HepG2 (cell line): ENCODE data around the gene SC5D. TPM values are rescaled to one million over a fixed set of nuclear protein-coding genes. Genes with fewer than 3 reads are reported as not detected.

Experiments
- ATAC-seq: fragments of 200-7000 bp; cut with Tn5 transposase; 3 replicates; pipeline ENCODE4 v1.9.1; 2020; ENCODE audit warnings: mild to moderate bottlenecking, moderate library complexity
- BruUV-seq: library from RNA; stranded (reverse); fragments of 400-500 nt; replicated peaks from 2 replicates; lab custom pipeline; 2021; lab: Mats Ljungman, UMichigan
- CTCF ChIA-PET: fragments of 300-600 bp; formaldehyde crosslinking; extraction: SDS; loops from one replicate; lab custom pipeline; 2021; ENCODE audit warnings: low total read pairs, inconsistent platforms, low intra/inter-chr PET ratio; lab: Yijun Ruan, JAX
- POLR2A ChIA-PET: fragments of 350-600 bp; sonication (Branson Sonifier 250); formaldehyde crosslinking; loops from one replicate; lab custom pipeline; 2020; ENCODE audit warnings: antibody characterized with exemption, inconsistent platforms; lab: Yijun Ruan, JAX
- DNase-seq: peaks from one replicate; pipeline ENCODE4 v3.0.0-alpha.2; 2015; ENCODE audit warnings: low spot score
- FAIRE-seq: peaks from 3 replicates; lab custom pipeline; 2011; peaks lifted over from hg19 to GRCh38; lab: Jason Lieb, UNC
- H2AFZ ChIP-seq: one replicate; pipeline ENCODE4 v1.6.1; 2011; ENCODE audit warnings: low read length, inconsistent platforms
- H3K27ac ChIP-seq: fragments of 300-600 bp; 3 replicates; pipeline ENCODE4 v1.8.0; 2011; ENCODE audit warnings: mixed run types, mild to moderate bottlenecking, mixed read lengths, low read length, inconsistent platforms; ENCODE audit not compliant: insufficient read depth; ENCODE audit errors: extremely low read length
- H3K27me3 ChIP-seq, 2 experiments: fragments of 200-600 bp in 1 of 2; 2 replicates in 1 of 2; 3 replicates in 1 of 2; pipeline versions ENCODE4 v1.6.0 to v1.8.0; 2011; ENCODE audit warnings: low read length in 2 of 2, mild to moderate bottlenecking in 2 of 2, moderate library complexity in 2 of 2, inconsistent platforms in 1 of 2; ENCODE audit not compliant: insufficient read depth in 2 of 2, control insufficient read depth in 1 of 2
- H3K36me3 ChIP-seq, 2 experiments: fragments of 200-600 bp in 1 of 2; replicated peaks in 1 of 2; 2 replicates in 1 of 2; 3 replicates in 1 of 2; pipeline versions ENCODE4 v1.5.1 to v1.8.0; 2011; ENCODE audit warnings: low read length in 2 of 2, inconsistent platforms in 1 of 2; ENCODE audit not compliant: insufficient read depth in 2 of 2, control insufficient read depth in 1 of 2
- H3K4me1 ChIP-seq: 2 replicates; pipeline ENCODE4 v1.5.1; 2012; ENCODE audit warnings: low read length, inconsistent platforms; ENCODE audit not compliant: insufficient read depth
- H3K4me2 ChIP-seq: 2 replicates; pipeline ENCODE4 v1.6.0; 2011; ENCODE audit warnings: low read depth, low read length, inconsistent platforms
- H3K4me3 ChIP-seq, 3 experiments: fragments of 200-600 bp in 1 of 3; sonication (generic), shearing (Covaris generic) in 1 of 3; replicated peaks in 1 of 3; 2 replicates each; pipeline ENCODE4 v1.5.1; 2011 to 2016; ENCODE audit warnings: low read length in 3 of 3, inconsistent platforms in 2 of 3, low read depth in 2 of 3, mild to moderate bottlenecking in 2 of 3, control low read depth in 1 of 3, mixed read lengths in 1 of 3; ENCODE audit not compliant: insufficient read depth in 1 of 3
- H3K79me2 ChIP-seq: one replicate; pipeline ENCODE4 v1.6.1; 2011; ENCODE audit warnings: low read length, inconsistent platforms; ENCODE audit not compliant: insufficient read depth
- H3K9ac ChIP-seq: 2 replicates; pipeline ENCODE4 v1.6.0; 2011; ENCODE audit warnings: mild to moderate bottlenecking, low read depth, low read length, inconsistent platforms; ENCODE audit not compliant: insufficient read depth
- H3K9me3 ChIP-seq: 2 replicates; pipeline ENCODE4 v1.5.1; 2012; ENCODE audit warnings: mild to moderate bottlenecking, low read length
- H4K20me1 ChIP-seq: 2 replicates; pipeline ENCODE4 v1.6.0; 2011; ENCODE audit warnings: inconsistent platforms, mild to moderate bottlenecking, low read length, moderate library complexity; ENCODE audit not compliant: insufficient read depth
- CENPX ChIP-seq: sonication (generic); formaldehyde crosslinking; IDR thresholded peaks from 2 replicates; pipeline ENCODE4 v1.9.0; 2021; ENCODE audit warnings: mild to moderate bottlenecking, missing genetic modification reagents, moderate library complexity
- EED ChIP-seq: sonication (generic); formaldehyde crosslinking; IDR thresholded peaks from 2 replicates; pipeline ENCODE4 v1.5.0; 2020; ENCODE audit warnings: mild to moderate bottlenecking, missing genetic modification reagents
- SALL1 ChIP-seq: sonication (generic); formaldehyde crosslinking; IDR thresholded peaks from 2 replicates; pipeline ENCODE4 v1.8.0; 2022; ENCODE audit warnings: mild to moderate bottlenecking, missing genetic modification reagents
- ZNF280D ChIP-seq: sonication (generic); formaldehyde crosslinking; IDR thresholded peaks from 2 replicates; pipeline ENCODE4 v1.5.1; 2020; ENCODE audit warnings: mild to moderate bottlenecking, missing genetic modification reagents
- ZNF670 ChIP-seq: sonication (generic); formaldehyde crosslinking; IDR thresholded peaks from 2 replicates; pipeline ENCODE4 v1.8.0; 2022; ENCODE audit warnings: mild to moderate bottlenecking, missing genetic modification reagents, borderline replicate concordance
- WGBS: methylation state at CpG from one replicate; pipeline ENCODE4 v1.1.6; 2017; ENCODE audit warnings: low lambda C conversion rate; 5-methylcytosine and 5-hydroxymethylcytosine counted together
- in situ Hi-C: cut with HindIII; loops from 2 replicates; pipeline ENCODE4 v1.10.0; 2017; ENCODE audit warnings: low pct_unique_long_range_greater_than_20kb; ENCODE audit not compliant: extremely low pct_ligation_motif_present
- intact Hi-C: fragments of 100-400 bp; cut with micrococcal nuclease; formaldehyde crosslinking; loops from one replicate; pipeline ENCODE4 v1.10.0; 2022; ENCODE audit not compliant: unreplicated experiment
- polyA plus RNA-seq, 8 experiments: library from polyadenylated mRNA; depleted of rRNA in 3 of 8; stranded (reverse) in 7 of 8; unstranded in 1 of 8; fragments of >200 nt; fragmentation: Illumina TruSeq in 4 of 8; extraction: Trizol in 4 of 8; gene quantifications; 2 replicates each; pipeline versions ENCODE4 v1.2.1 to v1.2.3, GENCODE V29; 2011 to 2016; ENCODE audit warnings: low read depth in 4 of 8, missing spikeins in 1 of 8, mixed read lengths in 1 of 8; ENCODE audit not compliant: insufficient read depth in 1 of 8
- total RNA-seq, 5 experiments: library from RNA; depleted of rRNA; stranded (reverse); fragments of >200 nt; fragmentation: Illumina TruSeq; extraction: Trizol; gene quantifications; 2 replicates each; pipeline ENCODE4 v1.2.3, GENCODE V29; 2016; ENCODE audit warnings: low read depth in 1 of 5

Gene SC5D
- total and polyA plus RNA-seq, 2 of the 13 experiments (the other 11 are each of a cell fraction or from before 2014, with no cell fraction given): 84.4 to 155 TPM

- H3K36me3 ChIP-seq: no peaks in the 10 kb centered on the region
- in situ Hi-C loops: no loop called here
- ChIA-PET CTCF (no interaction called here), POLR2A (no interaction called here)
- H3K27me3 ChIP-seq: no peaks in the 10 kb centered on the region
- no peak overlapping the region for H3K4me2 ChIP-seq
- FAIRE-seq: no peak
- H4K20me1 ChIP-seq: no peaks in the 10 kb centered on the region
- no peaks in the 10 kb centered on the region for H3K79me2 ChIP-seq
- DNase-seq: no peak
- BruUV-seq: no TSS peak
- peak; percentile 67 for ATAC-seq
- no peaks in the 10 kb centered on the region for H3K9me3 ChIP-seq
- no peak overlapping the region for H2AFZ ChIP-seq
- TF ChIP-seq EED (no peak), CENPX (CRISPR knock-in tag) (no peak), ZNF280D (no peak), SALL1 (CRISPR knock-in tag) (no peak), ZNF670 (no peak)
- 56% methylated on average over 16 of the region's 16 CpGs for WGBS
- no peak overlapping the region for H3K9ac ChIP-seq
- H3K27ac ChIP-seq: no peak overlapping the region
- peaks cover 13% of the 10 kb centered on the region for H3K4me1 ChIP-seq
- intact Hi-C loops: no loop called here
- no peak overlapping the region for H3K4me3 ChIP-seq
Measured at GRCh38 chr11:121328176-121328966, 35.8 kb downstream of the SC5D start.
